Smooth muscle cell (in vitro differentiated cells): ENCODE measurements around the gene YKT6. TPM values are rescaled to one million over a fixed set of nuclear protein-coding genes. Genes with fewer than 3 reads are reported as not detected.

Source experiments
- DNase-seq: peaks from one replicate; lab custom pipeline; 2025; ENCODE audit not compliant: unreplicated experiment; lab: John Stamatoyannopoulos, UW
- H2AFZ ChIP-seq: fragments of 200-600 bp; sonication (generic); 2 replicates; pipeline ENCODE4 v1.6.0; 2016; ENCODE audit warnings: antibody characterized with exemption, low read depth, mild to moderate bottlenecking
- H3F3A ChIP-seq: fragments of 200-600 bp; sonication (generic); 2 replicates; pipeline ENCODE4 v1.6.0; 2017; ENCODE audit warnings: antibody characterized with exemption, low read depth
- H3K27ac ChIP-seq: fragments of 200-600 bp; sonication (generic); 2 replicates; pipeline ENCODE4 v1.5.1; 2016; ENCODE audit warnings: low read depth, mild to moderate bottlenecking
- H3K27me3 ChIP-seq: fragments of 200-600 bp; sonication (generic); 2 replicates; pipeline ENCODE4 v1.6.1; 2016; ENCODE audit warnings: low read depth, mild to moderate bottlenecking
- H3K36me3 ChIP-seq: fragments of 200-600 bp; sonication (generic); 2 replicates; pipeline ENCODE4 v1.5.1; 2016; ENCODE audit warnings: low read depth
- H3K4me1 ChIP-seq: fragments of 200-600 bp; sonication (generic); 2 replicates; pipeline ENCODE4 v1.5.1; 2016; ENCODE audit warnings: low read depth
- H3K4me2 ChIP-seq: fragments of 200-600 bp; sonication (generic); 2 replicates; pipeline ENCODE4 v1.6.0; 2016; ENCODE audit warnings: mild to moderate bottlenecking
- H3K4me3 ChIP-seq: fragments of 200-600 bp; sonication (generic); 2 replicates; pipeline ENCODE4 v1.5.1; 2016; ENCODE audit warnings: mild to moderate bottlenecking
- H3K79me2 ChIP-seq: fragments of 200-600 bp; sonication (generic); 2 replicates; pipeline ENCODE4 v1.6.0; 2016; ENCODE audit warnings: low read depth, mild to moderate bottlenecking
- H3K9ac ChIP-seq: fragments of 200-600 bp; sonication (generic); 2 replicates; pipeline ENCODE4 v1.6.0; 2016; ENCODE audit warnings: low read depth
- H3K9me3 ChIP-seq: fragments of 200-600 bp; sonication (generic); replicated peaks from 2 replicates; pipeline ENCODE4 v1.5.1; 2016; ENCODE audit warnings: low read depth
- H4K20me1 ChIP-seq: fragments of 200-600 bp; sonication (generic); 2 replicates; pipeline ENCODE4 v1.6.0; 2016; ENCODE audit warnings: low read depth
- WGBS: methylation state at CpG from one replicate; pipeline ENCODE4 v1.1.7; 2016; ENCODE audit warnings: low lambda C conversion rate; 5-methylcytosine and 5-hydroxymethylcytosine counted together
- polyA plus RNA-seq: library from polyadenylated mRNA; unstranded; fragments of >200 nt; fragmentation: Nextera tagmentation; extraction: Ambion mirVana; gene quantifications from 2 replicates; pipeline ENCODE4 v1.2.1, GENCODE V29; 2016
- total RNA-seq: library from RNA; depleted of rRNA; stranded (reverse); fragments of >200 nt; gene quantifications from 2 replicates; pipeline ENCODE4 v1.2.3, GENCODE V29; 2014
- TF ChIP-seq, protein P1 (sequence below): fragments of 200-600 bp; sonication (generic); IDR thresholded peaks from 2 replicates; pipeline ENCODE4 v1.5.1; 2017; ENCODE audit warnings: borderline replicate concordance, mild to moderate bottlenecking, antibody characterized with exemption; ENCODE audit not compliant: insufficient read depth, poor library complexity, severe bottlenecking

The YKT6 gene
- total and polyA plus RNA-seq, 2 experiments from 2014 or later: 64.2 to 86.5 TPM

- Histone ChIP-seq H3K27ac (no peak overlapping the region), H2AFZ (no peak overlapping the region), H3K4me3 (no peak overlapping the region), H3F3A (no peaks in the 10 kb centered on the region), H3K4me1 (peaks cover 11% of the 10 kb centered on the region), H3K9ac (no peak overlapping the region), H3K27me3 (no peaks in the 10 kb centered on the region), H3K79me2 (no peaks in the 10 kb centered on the region), H3K36me3 (no peaks in the 10 kb centered on the region), H4K20me1 (peaks cover 23% of the 10 kb centered on the region), H3K4me2 (no peak overlapping the region), H3K9me3 (no peaks in the 10 kb centered on the region)
- TF ChIP-seq, protein P1, sequence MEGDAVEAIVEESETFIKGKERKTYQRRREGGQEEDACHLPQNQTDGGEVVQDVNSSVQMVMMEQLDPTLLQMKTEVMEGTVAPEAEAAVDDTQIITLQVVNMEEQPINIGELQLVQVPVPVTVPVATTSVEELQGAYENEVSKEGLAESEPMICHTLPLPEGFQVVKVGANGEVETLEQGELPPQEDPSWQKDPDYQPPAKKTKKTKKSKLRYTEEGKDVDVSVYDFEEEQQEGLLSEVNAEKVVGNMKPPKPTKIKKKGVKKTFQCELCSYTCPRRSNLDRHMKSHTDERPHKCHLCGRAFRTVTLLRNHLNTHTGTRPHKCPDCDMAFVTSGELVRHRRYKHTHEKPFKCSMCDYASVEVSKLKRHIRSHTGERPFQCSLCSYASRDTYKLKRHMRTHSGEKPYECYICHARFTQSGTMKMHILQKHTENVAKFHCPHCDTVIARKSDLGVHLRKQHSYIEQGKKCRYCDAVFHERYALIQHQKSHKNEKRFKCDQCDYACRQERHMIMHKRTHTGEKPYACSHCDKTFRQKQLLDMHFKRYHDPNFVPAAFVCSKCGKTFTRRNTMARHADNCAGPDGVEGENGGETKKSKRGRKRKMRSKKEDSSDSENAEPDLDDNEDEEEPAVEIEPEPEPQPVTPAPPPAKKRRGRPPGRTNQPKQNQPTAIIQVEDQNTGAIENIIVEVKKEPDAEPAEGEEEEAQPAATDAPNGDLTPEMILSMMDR: no peak
- DNase-seq: no peak
- 83% methylated on average over 9 of the region's 9 CpGs for WGBS
Observed at GRCh38 chr7:44213877-44214388, 13.2 kb downstream of the YKT6 start.

- TF ChIP-seq, protein P1: no peak
- Histone ChIP-seq H3K36me3 (no peaks in the 10 kb centered on the region), H3K4me1 (peaks cover 11% of the 10 kb centered on the region), H3K4me3 (no peak overlapping the region), H2AFZ (no peak overlapping the region), H3K27me3 (no peaks in the 10 kb centered on the region), H3K4me2 (no peak overlapping the region), H3K27ac (no peak overlapping the region), H4K20me1 (peaks cover 10% of the 10 kb centered on the region), H3F3A (no peaks in the 10 kb centered on the region), H3K9ac (no peak overlapping the region), H3K9me3 (no peaks in the 10 kb centered on the region), H3K79me2 (no peaks in the 10 kb centered on the region)
- no peak for DNase-seq
- 96% methylated on average over 7 of the region's 7 CpGs for WGBS
Observed at GRCh38 chr7:44215531-44215930, 14.8 kb downstream of the YKT6 start.

DNA sequence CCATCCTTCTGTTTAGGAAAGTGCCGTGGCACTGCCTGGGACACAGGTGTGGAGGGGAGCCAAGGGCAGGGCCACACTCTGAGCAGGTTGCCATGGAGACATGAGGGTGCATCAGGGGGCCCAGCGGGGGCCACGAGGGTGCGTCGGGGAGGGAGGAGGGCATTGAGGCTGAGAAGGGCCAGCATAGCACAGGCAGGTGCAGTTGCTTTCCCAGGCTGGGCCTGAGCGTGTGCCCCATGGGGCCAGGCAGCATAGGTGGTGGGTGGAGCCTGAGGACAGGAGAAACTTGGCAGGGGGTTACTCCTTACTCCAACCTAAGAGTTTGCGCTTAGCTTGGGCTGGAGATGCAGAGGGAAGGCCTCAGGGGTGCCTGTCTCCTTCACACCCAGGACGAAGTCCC is 15.2 kb downstream of the YKT6 start:
- H3K27me3 ChIP-seq: no peaks in the 10 kb centered on the region
- no peak overlapping the region for H3K9ac ChIP-seq
- H3K4me1 ChIP-seq: peaks cover 11% of the 10 kb centered on the region
- 94% methylated on average over 8 of the region's 8 CpGs for WGBS
- H3K36me3 ChIP-seq: no peaks in the 10 kb centered on the region
- no peak overlapping the region for H3K4me3 ChIP-seq
- no peaks in the 10 kb centered on the region for H3F3A ChIP-seq
- no peak for DNase-seq
- H3K79me2 ChIP-seq: no peaks in the 10 kb centered on the region
- no peak overlapping the region for H3K4me2 ChIP-seq
- no peak overlapping the region for H3K27ac ChIP-seq
- peaks cover 5% of the 10 kb centered on the region for H4K20me1 ChIP-seq
- TF ChIP-seq, protein P1: no peak
- H2AFZ ChIP-seq: no peak overlapping the region
- H3K9me3 ChIP-seq: no peaks in the 10 kb centered on the region

- no peaks in the 10 kb centered on the region for H3K36me3 ChIP-seq
Observed at GRCh38 chr7:44216521-44217222, 15.9 kb downstream of the YKT6 start.

More at GRCh38 chr7:44216521-44217222, 15.9 kb downstream of the YKT6 start:
- H3K4me3 ChIP-seq: no peak overlapping the region
- no peak overlapping the region for H2AFZ ChIP-seq
- no peak overlapping the region for H3K9ac ChIP-seq
- no peaks in the 10 kb centered on the region for H3K9me3 ChIP-seq
- H3K27ac ChIP-seq: no peak overlapping the region
- DNase-seq: no peak
- 96% methylated on average over 13 of the region's 13 CpGs for WGBS
- peaks cover 11% of the 10 kb centered on the region for H3K4me1 ChIP-seq
- H4K20me1 ChIP-seq: no peaks in the 10 kb centered on the region
- no peaks in the 10 kb centered on the region for H3K27me3 ChIP-seq
- no peaks in the 10 kb centered on the region for H3K79me2 ChIP-seq
- TF ChIP-seq, protein P1: no peak
- H3K4me2 ChIP-seq: no peak overlapping the region
- H3F3A ChIP-seq: no peaks in the 10 kb centered on the region
